ENCODE measurements around the gene NPAS3.
A peak's percentile ranks its signal among the peaks of the same experiment; 100 is the strongest.

Gene NPAS3

DNA sequence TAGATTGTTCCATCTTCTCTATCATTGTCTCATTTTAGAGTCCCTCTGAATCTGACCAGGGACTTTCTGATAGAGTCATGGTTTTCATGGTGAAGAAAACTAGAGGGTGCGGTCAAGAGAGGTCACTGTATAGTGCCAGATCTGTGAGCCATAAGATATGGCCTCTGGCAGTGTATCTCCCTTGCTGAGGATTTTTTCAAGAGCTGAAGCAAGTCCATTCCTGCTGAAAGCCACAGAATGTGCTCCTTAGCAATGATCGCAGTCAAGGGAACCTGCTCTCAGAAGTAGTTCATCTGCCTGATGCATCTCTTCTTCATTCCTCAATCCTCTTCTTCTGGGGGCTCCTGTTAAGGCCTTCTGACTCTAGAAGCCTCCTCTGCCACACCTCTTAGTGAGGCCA is 607.0 kb downstream of the NPAS3 start:
- no peak for DNase-seq (ENCODE audit: low read depth, low spot score)

DNA sequence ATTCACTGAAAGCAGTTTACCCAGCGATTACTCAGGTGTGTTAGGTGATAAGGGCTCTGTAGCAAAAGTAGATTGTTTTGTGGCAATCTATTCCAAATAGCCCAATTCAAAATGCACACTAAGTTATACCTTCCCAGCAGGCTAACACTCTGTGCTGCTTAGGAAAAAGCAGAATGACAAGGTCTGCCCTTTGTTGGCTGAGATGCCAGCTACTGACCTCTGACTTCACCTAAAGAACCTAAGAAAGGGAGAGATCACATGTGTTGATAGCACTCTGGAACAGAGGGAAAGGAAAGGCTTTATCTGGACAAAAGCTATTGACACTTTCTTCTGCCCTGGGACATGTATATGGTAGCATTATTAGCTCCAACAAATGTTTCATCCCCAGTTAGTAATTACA is 609.9 kb downstream of the NPAS3 start:
- no peak for DNase-seq (ENCODE audit: low read depth, low spot score)

DNA sequence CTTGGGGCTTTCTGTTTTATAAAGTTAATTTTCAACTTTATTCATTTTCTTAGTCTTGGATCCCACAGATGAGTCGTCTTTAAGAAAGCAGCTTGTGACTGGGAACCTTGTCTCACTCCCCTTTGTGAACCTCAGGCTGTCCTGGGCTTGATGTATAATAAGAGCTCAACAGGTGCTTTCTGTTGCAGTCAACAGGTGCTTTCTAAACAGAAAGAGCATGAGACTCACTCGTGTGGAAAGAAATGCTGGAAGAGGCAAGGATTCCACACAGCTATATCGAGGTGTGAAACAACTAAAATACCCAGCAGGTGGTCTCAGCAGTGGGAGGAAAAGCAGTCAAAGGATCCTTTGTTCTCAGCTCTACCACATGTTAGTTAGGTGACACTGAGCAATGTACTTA is 613.3 kb downstream of the NPAS3 start:
- DNase-seq (ENCODE audit: low read depth, low spot score) = no peak

DNA sequence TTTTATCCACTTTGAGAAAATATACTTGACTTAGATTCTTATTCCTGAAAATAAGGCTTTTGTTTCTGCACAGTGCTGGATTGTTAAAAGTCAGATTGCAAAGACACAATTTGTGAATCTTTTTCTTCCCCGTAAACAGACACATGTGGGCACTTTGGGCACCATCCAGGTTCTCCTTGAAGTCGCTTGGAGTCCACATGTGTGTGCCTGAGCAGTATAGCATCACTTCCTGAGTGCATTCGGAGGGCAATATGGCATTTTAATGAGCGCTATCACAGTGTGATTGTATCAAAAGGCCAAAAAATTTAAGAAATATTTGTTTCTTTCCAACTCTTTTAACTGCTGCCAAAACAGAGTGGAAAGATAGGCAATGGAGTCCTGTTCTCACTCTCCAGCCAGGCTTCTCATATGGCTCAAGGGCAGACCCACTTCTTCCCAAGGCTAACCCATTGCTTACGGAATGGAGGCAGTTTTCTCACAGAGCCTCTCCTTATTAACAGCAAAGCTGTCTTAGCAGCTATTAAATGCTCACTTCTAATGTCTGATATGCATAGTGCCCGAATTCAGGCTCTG is 615.1 kb downstream of the NPAS3 start:
- DNase-seq (ENCODE audit: low read depth, low spot score) = no peak

DNA sequence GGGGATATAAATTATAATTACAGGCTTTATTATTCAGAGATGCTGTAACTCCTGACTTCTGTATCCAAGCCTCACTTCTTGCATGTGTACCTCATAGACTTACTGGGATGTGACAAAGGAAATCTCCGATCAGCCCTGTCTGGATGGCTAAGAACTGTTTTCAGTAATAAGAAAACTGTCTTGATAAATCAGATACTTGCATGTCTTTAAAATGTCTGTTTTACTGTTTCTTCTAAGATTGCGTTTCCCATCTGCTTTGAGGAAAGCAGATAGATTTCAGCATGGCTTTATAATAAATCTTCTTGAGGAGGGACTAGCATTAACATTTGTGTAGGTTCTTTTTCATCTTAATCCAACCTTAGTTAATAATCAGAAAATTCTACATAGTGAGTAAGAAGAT is 616.3 kb downstream of the NPAS3 start:
- no peak for DNase-seq (ENCODE audit: low read depth, low spot score)

DNA sequence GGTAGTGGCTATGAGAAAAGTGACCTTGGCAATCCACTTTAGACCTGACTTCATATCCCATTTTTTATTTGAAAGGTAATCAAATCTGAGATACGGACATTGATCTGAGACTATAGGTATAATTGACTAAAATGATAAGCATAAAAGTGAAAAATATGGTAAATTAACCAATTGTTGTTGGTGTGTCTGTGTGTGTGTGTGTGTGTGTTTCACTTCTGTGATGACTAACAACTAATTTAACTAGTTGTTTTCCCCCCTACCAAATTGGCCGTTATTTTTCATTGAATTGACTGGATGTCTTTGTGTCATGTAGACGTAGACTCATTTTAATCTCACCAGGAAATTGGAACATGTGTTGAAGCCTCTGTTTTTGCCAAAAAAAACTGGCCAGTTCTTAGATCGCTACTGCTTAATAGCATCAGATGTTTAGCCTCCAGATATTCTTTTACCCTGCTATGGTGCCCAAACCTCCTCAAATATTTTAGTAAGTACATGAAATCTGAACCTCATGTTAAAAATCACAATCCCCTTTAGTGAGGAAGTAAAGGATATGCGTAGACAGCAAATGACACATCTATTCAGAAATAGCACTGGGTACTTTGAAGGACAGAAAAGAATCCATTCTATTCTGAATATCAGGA is 617.2 kb downstream of the NPAS3 start:
- DNase-seq (ENCODE audit: low read depth, low spot score) = peak; percentile 22

DNA sequence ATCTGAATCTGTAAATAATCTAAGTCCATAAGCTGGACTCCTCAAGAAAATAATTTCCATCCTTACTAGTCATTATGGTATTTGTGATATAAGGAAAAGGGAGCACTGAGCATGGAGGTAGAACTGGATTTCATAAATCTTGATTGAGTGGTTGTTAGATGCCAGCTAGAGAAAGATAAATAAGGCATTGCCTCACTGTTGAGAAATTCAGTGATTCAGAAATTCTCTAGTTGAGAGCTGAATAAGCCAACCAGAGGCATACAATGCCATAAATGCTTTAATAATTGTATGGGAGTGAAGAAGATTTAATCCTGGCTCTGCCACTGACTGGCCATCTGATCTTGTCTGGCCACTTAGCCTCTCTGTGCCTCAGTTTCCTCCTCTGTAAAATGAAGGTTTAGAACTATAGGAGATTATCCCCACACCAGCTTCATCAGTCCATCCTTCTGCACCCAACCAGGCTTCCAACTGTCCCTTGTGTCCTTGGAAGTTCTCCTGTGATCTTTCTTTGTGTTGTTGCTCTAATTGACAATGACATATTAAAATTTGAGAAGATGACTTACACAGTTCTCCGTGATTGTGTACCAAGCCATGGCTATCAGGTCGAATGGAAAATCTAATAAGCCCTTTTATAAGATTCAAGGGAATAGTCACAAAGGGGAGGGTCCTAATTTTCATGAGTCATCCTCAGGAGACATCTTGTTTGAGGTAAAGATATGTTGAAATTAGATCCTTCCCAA is 617.9 kb downstream of the NPAS3 start:
- peak; percentile 45 for DNase-seq (ENCODE audit: low read depth, low spot score)

DNA sequence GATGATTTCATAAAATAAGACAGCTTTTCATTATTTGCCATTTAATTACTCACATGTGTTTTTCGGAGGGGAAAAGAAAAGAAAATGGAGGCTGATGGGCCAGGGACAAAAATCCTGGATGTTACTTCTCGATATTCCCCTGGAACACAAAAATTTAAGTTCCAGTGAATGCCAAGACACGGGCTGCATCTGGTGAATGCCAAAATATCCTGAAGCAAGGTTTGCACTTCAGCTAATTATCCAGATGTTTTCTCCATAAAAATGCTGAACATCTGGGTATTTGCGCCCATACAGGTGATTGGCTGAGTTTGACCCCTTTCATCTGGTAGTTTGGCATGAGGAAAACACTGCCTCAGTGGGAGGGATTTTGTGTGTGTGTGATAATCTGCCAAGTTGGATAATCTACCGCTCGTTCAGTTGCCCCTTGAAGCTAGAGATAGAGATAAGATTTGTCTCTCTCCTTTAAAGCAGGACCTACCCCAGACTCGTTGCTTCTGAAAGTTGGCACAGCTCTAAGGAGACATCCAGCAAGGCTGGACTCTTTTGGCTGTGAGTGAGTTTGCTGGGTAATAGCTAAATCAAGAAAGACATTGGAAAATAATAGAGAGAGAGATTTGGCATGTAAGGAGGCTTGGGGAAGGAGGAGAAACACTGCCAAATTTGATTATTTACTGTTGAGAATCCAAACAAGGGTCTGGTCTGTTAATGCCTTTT is 622.2 kb downstream of the NPAS3 start:
- no peak for DNase-seq (ENCODE audit: low read depth, low spot score)

DNA sequence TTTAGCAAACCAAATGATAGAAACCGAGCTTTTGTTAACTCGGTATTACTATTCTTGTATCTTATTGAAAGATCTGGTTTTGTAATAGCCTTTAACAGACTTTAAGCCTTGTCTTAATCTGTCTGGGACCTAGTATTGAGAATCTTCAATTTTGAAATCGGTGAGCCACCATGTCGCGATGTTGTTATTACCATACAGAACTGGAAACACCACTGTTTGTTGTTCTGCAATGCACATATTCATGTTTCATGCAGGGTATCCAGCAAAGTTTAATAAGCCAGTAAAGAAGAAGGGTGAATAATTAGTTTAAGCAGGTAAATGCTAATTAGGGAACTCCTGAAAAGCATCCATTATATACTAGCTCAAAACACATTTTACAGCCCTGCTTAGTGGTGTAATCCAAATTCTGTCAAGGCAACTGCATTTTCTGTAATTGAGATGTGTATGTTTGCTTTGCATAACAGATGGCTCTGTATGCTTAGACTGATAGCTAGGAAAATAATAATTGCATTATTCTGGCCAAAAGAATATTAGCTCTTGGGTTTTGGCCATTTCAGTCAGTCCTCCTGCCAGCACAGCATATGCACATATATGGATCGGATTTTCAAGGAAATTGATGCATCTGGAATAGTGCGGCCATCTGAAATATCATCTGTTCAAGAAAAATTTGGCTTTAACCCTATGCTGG is 623.0 kb downstream of the NPAS3 start:
- DNase-seq (ENCODE audit: low read depth, low spot score) = no peak

DNA sequence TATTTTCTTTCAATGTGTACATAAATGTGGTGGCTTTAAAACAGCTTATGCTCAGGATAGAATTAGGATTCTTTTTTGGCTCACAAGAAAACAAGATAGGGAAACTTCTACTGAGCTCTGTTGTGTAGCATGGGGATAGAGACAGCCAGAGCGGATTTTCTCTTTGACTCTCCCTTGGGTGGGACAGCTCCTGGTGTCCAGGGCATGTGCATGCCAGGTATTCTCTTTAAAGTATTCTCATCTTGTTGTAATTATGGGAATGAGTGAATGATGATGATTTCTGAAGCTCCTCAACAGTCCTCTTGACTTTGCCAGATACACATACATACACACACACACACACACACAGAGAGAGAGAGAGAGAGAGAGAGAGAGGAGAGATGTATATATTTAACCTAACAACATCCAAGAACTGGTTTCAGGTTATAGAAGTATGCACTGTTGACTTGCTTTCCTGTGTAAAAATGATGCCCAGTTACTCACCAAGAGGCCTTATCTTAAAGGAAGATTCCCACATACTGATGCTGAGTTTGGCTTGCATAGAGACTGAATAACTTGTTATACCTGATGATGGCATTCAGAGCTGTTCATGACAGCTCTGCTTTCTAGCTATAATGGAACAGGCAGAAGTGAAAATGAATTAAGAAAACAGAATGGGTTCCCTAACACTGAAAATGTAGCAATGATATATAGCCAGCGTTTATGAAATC is 624.7 kb downstream of the NPAS3 start:
- DNase-seq (ENCODE audit: low read depth, low spot score) = no peak

DNA sequence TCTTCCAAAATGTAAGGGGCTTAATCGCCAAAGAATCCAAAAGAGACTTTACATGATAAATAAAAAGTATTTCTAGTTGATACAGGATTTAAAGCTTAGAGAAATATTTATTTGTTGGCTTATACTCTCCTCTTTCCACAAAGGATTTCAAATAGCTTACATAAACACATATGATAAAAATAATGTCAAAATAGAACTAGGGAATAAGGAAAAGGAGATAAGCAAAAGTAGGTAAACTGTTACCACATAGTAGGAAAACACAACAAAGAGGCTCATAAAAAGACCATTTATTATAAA is 625.2 kb downstream of the NPAS3 start:
- no peak for DNase-seq (ENCODE audit: low read depth, low spot score)

DNA sequence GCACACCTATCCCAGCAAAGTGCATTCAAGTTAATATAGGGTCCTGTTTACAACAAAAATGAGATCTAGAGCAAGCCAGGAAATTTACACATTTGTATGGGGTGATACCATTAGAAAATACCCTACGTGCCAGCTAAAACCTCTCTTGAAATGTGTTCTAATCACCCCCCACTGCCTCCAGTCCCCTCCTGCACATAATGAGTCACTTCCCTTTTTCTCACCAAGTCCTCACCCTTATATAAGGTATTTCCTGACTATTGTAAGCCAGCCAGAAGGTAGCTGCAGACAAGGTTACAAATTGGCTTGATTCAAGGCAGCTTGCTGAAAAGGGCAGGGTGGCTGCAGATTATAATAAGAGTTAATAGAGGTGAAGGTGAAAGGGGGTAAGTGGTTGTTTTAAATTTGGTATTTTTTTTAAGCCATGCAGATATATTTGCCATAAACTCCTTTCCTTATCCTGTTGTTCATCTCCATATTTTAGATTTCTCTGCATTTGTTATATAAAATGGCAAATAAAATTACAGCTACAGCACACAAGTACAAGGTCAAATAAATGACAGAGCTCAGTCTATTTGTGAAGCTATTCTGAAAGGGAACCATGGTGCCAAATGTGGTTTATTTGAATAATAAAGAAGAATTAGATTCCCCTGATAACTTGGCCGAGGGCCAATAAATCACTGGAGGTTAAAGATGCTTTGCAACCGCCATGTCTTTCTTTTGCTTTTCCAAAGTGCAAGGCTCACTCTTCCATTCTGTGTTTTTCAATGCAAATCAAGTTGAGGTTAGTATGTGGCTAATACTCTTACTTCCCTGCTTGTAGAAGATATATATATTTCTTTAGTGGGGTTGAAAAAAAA is 626.3 kb downstream of the NPAS3 start:
- peak; percentile 82 for DNase-seq (ENCODE audit: low read depth, low spot score)

DNA sequence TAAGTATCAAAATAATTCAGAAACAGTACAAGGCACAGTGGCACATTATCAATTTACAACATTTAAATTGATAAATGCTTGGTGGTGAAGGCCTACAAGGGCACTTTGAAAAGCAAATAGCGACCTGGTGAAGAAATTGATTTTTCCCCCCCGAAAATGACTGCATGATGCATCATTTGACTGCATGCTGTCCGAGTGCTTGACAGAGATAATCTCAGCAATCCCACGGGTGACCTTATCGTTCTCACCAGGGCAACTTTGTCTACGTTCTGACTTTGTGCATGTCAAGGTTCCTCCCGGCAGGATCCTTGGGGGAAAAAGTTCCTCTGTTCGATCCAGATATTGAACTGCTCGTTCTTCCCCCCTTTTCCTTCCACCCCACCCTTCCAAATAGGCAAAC is 627.4 kb downstream of the NPAS3 start:
- no peak for DNase-seq (ENCODE audit: low read depth, low spot score)

DNA sequence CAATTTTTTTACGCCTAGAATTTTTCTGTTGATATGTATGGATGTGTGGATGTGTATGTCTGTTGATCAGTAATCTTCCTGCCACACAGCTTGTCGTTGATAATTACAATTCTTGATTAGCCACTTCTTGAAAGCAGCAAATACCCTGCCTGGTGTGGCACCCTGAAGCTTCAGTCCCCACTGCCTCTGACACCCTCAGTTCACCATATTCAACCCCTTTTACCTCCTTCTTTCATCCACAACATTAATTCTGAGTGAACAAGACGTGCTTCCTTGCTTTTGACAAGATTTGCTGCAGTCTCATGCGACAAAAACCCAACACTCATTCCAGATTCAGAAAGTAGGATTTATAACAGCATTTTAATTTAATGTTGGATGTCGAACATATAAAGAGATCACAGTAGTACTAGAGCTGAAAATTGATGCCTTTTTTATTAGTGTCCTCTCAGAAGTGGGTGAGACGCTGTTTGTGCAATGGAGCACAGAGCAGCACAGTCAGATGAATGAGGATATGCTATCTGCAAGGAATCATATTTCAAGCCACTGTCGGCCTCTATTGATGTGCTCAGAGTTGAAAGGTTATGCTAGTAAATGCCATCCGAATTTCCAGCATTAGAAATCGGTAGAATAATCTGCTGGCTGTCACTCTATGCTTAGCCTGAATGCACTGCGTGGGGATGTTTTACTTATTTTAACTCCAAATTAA is 628.5 kb downstream of the NPAS3 start:
- DNase-seq (ENCODE audit: low read depth, low spot score) = no peak

DNA sequence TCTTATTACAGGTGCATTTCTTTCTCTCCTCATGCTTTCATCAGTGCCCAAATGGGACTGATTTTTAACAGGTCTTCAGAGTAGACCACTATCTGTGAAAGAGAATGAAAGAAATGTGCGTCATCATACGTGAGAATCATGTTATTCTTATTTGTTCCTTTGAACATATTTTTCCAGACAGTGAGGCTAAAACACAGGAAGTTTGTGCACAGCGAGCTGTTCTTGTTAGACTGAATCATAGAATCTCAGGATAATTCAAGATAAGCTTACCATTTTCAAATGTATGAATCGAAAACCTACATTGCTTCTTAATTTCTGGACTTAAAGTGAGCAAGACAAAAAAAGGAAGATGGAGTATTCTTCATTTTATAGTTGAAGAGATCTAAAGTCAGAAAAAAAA is 629.1 kb downstream of the NPAS3 start:
- peak; percentile 40 for DNase-seq (ENCODE audit: low read depth, low spot score)

DNA sequence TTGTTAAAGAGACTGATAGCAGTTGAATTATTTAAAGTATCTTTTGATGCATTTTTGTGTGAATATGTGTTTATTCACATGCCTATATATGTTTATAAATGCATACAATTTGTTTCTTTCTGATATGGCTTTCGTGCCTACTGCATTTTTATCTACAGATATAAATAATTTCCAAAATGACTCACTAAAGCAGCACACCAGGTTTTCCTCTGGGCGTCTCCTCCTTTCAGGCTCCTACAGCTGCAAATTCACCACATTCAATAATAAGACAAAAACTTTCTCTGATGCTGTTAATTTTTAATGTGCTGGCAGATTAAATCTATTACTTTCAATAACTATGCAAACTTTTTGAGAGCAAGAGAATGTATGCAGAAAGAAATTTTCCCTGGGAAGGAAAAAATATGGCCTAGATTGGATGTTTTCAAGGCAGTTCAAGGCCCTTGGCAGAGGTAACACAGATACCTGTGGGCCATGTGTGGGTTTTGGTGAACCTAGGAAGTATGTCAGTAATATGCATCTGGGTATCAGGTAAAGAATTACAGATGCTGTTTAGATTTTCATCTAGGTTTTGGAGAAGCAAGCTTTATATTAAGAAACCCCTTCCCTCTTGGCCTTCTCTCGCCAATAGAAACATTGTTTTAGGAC is 630.4 kb downstream of the NPAS3 start:
- peak; percentile 32 for DNase-seq (ENCODE audit: low read depth, low spot score)

DNA sequence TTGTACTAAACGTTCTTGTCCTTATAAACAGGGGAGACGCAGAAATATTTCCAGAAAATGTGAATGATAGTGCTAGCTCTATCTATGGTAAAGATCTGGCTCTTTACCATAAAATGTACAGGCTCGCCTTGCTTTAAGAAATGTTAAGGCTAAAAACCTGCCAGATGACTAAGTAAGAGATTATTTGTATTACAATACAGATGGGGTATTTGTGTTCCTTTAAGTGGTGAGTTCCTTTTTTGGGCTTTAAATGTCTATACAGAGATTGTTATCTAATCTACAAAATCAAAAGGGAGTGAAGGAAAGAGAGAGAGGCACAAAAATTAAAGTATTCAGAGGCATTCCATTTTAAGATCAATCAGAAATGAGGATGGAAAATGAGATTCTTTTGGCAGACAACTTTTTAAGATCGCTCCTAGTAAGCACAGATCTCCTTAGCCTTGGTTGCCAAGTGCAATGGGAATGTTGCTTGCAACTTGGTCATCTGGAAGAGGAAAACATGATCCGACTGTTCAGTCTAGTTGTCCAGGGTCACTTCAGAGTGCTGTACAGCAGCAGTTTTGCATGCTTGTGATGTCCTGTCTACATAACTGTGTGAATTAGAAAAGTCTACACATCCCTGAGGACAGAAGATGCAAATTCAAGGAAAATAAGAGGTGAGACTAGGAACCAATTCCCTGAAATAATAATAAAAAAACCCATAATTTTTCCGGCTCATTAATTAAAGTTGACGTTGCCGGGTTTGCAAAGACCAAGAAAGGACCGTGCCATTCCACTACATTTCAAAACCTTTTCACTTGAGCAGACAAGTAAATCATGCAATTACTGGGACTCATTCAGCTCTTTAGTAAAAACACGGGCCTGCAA is 631.4 kb downstream of the NPAS3 start:
- DNase-seq (ENCODE audit: low read depth, low spot score) = peak; percentile 50

DNA sequence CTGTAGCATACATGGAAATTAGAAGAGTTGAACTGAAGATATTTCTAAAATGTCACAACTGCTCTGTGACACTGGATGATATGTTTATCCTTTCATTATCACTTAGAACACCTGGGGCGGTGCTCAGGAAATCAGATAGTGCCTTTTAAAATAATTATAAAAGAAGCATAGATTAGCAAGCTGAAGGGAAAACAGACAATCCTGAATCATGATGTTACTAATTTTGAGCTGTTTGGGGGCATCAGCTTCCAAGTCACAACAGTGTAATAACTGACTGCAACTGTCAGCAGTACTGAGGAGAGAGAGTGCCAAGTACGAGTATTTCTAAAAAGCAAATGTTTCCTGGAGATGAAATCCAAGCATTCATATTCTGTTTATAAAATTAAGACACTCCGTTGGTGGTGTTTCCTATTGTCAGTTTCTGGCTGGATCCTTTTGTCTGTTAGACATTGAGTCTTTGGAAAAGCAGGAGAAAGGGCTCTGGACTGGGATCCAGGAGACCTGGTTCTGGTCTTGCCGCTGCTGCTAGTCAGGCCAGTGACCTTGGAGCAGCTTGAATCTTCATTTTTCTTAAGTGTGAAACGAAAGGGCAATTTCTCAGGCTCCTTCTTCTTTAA is 632.1 kb downstream of the NPAS3 start:
- DNase-seq (ENCODE audit: low read depth, low spot score) = no peak
